Ovary (tissue), 9 donors: ENCODE measurements around the gene MORN1. TPM values are rescaled to one million over a fixed set of nuclear protein-coding genes. Genes with fewer than 3 reads are reported as not detected.

ENCODE experiments used
- DNase-seq, 5 donors: peaks; one replicate each; pipeline ENCODE4 v3.0.0-alpha.2; 2019 to 2020
- H3K27ac ChIP-seq, 2 donors: fragments of 200-600 bp; one replicate each; pipeline versions ENCODE4 v1.5.1 to v1.8.0; 2019 to 2022
- H3K27me3 ChIP-seq: fragments of 200-600 bp; one replicate; pipeline ENCODE4 v1.8.0; 2022
- H3K36me3 ChIP-seq: fragments of 200-600 bp; sonication (generic); one replicate; pipeline ENCODE4 v1.5.1; 2019
- H3K4me1 ChIP-seq: one replicate; pipeline ENCODE4 v1.8.1; 2013; ENCODE audit warnings: mild to moderate bottlenecking, moderate library complexity; ENCODE audit not compliant: insufficient read depth
- H3K4me3 ChIP-seq: fragments of 200-600 bp; sonication (generic); one replicate; pipeline ENCODE4 v1.5.1; 2017
- H3K9me3 ChIP-seq, 2 donors: fragments of 200-600 bp in 1 of 2; sonication (generic) in 1 of 2; one replicate each; pipeline versions ENCODE4 v1.5.1 to v1.8.1; 2013 to 2019; ENCODE audit warnings: mild to moderate bottlenecking in 1 of 2, moderate library complexity in 1 of 2
- EP300 ChIP-seq: sonication (generic); formaldehyde crosslinking; IDR thresholded peaks from one replicate; pipeline ENCODE4 v1.6.1; 2017; ENCODE audit warnings: antibody characterized with exemption
- POLR2A ChIP-seq: fragments of 450-650 bp; IDR thresholded peaks from one replicate; pipeline ENCODE4 v1.6.1; 2017; ENCODE audit warnings: antibody characterized with exemption, mild to moderate bottlenecking, moderate library complexity
- WGBS, 3 donors: extraction: QIAGEN DNeasy Blood & Tissue Kit in 1 of 3; methylation state at CpG; one replicate each; pipeline versions ENCODE4 v1.1.5 to v1.1.7; 2013 to 2017; 5-methylcytosine and 5-hydroxymethylcytosine counted together
- intact Hi-C, 4 donors: fragments of 100-400 bp; cut with DNase I; formaldehyde crosslinking; loops; one replicate each; pipeline versions ENCODE4 v1.11.0 to v1.15.1; 2022 to 2023
- polyA plus RNA-seq, 2 donors: library from polyadenylated mRNA; stranded (reverse); fragments of 200-250 nt in 1 of 2; fragments of 350-450 nt in 1 of 2; fragmentation: Illumina TruSeq in 1 of 2; extraction: RNeasy Lipid Tissue Mini Kit (QIAGEN cat#74804) in 1 of 2; gene quantifications; one replicate each; pipeline ENCODE4 v1.2.3, GENCODE V29; 2013 to 2014
- total RNA-seq, 7 donors: library from RNA; depleted of rRNA in 2 of 7; stranded (reverse); fragments of >200 nt in 2 of 7; fragmentation: NEBNext Ultra II Directional in 3 of 7; extraction: Animal tissue kit (Norgen Biotek cat#: 25700) in 3 of 7; gene quantifications; one replicate each; pipeline versions ENCODE4 v1.1.0 to v1.2.4, GENCODE V29; 2016 to 2023
- TF ChIP-seq, protein P1 (sequence below), 3 donors: fragments of 450-650 bp in 2 of 3; fragments of 200-600 bp in 1 of 3; IDR thresholded peaks; one replicate each; pipeline versions ENCODE4 v1.5.1 to v1.8.0; 2016 to 2022; ENCODE audit warnings: antibody characterized with exemption in 3 of 3, mild to moderate bottlenecking in 1 of 3
- donor health status: DM: no; HTN: no; CAD: no; lungs with moderate emphysema.
- donor health status: DM: no; HTN: no; CAD: no.
- donor health status: Bipolar disorder and iron deficiency.
- donor health status: DM: yes; HTN: yes; CAD: no.
- donor health status: DM: no; HTN: no; CAD: no.
- donor health status: DM: yes; HTN: yes; CAD: no.

MORN1 gene
- total and polyA plus RNA-seq, 9 donors, result 1.7 to 24.2 (median 17.7) TPM

DNA sequence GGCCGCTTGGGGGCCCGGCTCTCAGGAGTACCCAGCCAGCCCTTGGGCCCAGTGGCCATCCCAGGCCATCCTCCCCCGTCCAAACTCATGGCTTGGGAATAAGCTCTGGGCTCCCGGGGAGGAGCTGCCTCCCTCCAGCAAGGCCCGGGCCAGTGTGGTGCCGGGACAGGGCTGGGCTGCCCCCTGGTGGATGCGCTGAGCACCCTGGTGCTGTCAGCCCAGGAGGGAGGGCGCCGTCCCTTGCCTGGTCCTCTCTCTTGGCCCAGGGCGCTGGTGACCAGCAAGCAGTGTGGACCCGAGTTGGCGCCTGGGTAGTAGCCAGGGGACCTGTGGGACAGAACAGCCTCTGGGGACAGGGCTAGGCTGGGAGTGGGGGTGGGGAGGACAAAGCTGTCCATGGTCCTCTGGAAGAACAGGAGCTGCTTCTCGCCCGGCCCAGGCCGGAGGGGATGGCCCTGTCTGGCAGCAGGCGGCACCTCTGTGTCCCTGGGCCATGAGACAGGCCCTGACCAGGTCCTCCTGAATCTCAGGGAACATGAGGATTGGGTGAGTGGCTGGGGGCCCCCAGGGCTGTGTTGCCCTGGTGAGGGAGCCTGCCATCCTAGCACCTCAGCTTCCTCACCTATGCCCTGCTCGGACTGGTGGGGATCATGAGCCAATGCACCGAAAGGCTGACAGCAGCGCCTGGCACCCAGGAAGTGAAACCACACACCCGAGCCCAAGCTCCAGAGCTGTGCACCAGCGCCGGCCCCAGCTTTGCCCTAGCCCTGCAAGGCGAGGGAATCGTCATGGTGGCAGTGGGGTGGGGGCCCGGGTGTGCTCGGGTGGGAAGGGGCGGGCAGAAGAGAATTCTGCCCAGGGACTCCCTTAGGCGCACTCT lies 9.4 kb downstream of the MORN1 start:
- intact Hi-C loops, result loop anchor here (1.0 to 5.0 kb wide), 7 partner anchors 60 to 187 kb away; partner anchors contain the start of gene FAAP20 (in 1 of the 4)
- Histone ChIP-seq H3K9me3 (no peaks in the 10 kb centered on the region), H3K4me3 (no peak overlapping the region), H3K36me3 (no peaks in the 10 kb centered on the region), H3K4me1 (peaks cover 4% of the 10 kb centered on the region), H3K27ac (peak overlapping the region in 1 of 2 donors; percentile 45), H3K27me3 (no peaks in the 10 kb centered on the region)
- peak; percentile 84 to 90 (median 87) for DNase-seq
- TF ChIP-seq, protein P1, sequence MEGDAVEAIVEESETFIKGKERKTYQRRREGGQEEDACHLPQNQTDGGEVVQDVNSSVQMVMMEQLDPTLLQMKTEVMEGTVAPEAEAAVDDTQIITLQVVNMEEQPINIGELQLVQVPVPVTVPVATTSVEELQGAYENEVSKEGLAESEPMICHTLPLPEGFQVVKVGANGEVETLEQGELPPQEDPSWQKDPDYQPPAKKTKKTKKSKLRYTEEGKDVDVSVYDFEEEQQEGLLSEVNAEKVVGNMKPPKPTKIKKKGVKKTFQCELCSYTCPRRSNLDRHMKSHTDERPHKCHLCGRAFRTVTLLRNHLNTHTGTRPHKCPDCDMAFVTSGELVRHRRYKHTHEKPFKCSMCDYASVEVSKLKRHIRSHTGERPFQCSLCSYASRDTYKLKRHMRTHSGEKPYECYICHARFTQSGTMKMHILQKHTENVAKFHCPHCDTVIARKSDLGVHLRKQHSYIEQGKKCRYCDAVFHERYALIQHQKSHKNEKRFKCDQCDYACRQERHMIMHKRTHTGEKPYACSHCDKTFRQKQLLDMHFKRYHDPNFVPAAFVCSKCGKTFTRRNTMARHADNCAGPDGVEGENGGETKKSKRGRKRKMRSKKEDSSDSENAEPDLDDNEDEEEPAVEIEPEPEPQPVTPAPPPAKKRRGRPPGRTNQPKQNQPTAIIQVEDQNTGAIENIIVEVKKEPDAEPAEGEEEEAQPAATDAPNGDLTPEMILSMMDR (IDR thresholded peaks at IDR 0.05), result peak; percentile 81 to 97 (median 95)
- TF ChIP-seq EP300 (no peak), POLR2A (peak; percentile 31)
- 39 to 47% (median 43%) methylated on average over 27 to 28 of the region's 28 CpGs for whole genome bisulfite sequencing, 3 donors

DNA sequence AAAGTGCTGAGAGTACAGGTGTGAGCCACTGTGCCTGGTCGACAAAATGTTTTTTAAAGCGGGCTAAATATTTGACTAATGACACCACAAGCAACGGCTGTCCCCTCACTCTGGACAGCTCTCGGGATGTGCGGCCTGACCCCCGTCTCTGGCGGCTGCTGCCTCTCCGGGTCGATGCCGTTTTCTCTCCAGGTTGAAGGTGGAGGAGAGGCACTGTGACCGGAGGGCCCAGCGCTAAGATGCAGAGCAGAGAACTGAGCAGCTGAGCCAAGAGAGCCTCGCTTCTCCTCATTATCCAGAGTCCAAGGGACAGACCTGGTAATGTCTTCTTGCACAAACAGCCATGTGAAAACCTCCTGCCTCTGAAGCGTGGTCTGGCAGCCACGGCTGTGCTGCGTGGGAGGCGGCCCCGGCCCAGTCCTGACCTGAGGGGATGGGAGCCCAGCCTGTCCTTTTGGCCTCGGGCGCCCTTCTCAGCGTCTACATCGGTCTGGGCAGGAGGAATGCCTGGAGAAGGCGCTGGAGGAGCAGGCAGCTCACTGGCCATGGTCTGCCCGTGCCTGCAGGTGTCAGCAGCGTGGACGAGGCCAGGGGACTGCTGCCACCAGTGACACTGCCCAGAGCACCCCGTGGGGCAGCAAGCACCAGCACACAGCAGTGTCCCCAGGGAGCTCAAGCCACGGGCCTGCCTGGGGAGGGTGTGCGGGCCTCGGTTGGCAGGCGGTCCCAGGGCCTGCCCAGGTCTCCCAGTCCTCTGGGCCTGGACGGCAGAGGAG lies 10.3 kb downstream of the MORN1 start:
- Histone ChIP-seq H3K27me3 (no peaks in the 10 kb centered on the region), H3K4me3 (no peak overlapping the region), H3K36me3 (no peaks in the 10 kb centered on the region), H3K9me3 (no peaks in the 10 kb centered on the region), H3K27ac (no peak overlapping the region), H3K4me1 (peaks cover 4% of the 10 kb centered on the region)
- DNase-seq, result peak in 4 of 5 donors; percentile 33 to 80 (median 52)
- TF ChIP-seq EP300, result no peak
- 37 to 45% (median 40%) methylated on average over 32 of the region's 32 CpGs for WGBS, 3 donors
- intact Hi-C loops, result loop anchor here in 3 of 4 donors (1.0 to 5.0 kb wide), 4 partner anchors 59 to 184 kb away; no protein-coding TSS in a partner anchor

DNA sequence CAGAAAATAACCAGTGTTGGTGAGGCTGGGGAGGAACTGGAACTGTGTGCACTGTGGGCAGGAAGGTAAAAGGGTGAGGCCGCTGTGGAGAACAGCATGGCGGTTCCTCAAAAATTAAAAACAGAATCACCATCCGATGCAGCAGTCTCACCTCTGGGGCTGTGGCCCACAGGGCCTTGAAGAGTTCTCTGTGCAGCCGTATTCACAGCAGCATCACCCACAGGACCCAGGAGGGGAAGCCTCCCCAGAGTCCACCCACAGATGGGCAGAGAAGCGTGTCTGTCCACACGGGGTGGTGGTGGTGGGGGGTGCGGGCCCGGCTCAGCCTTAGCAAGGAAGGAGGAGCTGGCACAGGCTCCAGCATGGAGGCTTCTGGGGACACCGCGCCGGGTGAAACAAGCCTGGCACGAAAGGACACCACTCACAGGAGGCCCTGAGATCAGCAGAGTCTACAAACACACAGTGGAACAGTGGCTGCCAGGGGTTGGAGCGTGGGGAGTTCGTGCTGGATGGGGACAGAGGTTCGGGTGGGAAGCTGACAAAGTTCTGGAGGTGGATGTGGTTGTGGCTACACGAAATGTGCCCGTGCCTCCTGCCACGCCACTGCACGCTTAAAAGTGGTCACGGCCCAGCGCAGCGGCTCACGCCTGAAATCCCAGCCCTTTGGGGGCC lies 11.5 kb downstream of the MORN1 start:
- Histone ChIP-seq H3K4me3 (no peak overlapping the region), H3K27ac (no peak overlapping the region), H3K9me3 (no peaks in the 10 kb centered on the region), H3K4me1 (peaks cover 4% of the 10 kb centered on the region), H3K27me3 (no peaks in the 10 kb centered on the region), H3K36me3 (no peaks in the 10 kb centered on the region)
- TF ChIP-seq POLR2A (no peak), EP300 (no peak)
- TF ChIP-seq, protein P1 (IDR thresholded peaks at IDR 0.05), result no peak
- WGBS, 3 donors, result 89% methylated on average over 23 of the region's 23 CpGs
- intact Hi-C loops, result loop anchor here in 3 of 4 donors (5.0 kb wide), 4 partner anchors 58 to 203 kb away; no protein-coding TSS in a partner anchor
- DNase-seq, result peak in 3 of 5 donors; percentile 17 to 37 (median 21)

DNA sequence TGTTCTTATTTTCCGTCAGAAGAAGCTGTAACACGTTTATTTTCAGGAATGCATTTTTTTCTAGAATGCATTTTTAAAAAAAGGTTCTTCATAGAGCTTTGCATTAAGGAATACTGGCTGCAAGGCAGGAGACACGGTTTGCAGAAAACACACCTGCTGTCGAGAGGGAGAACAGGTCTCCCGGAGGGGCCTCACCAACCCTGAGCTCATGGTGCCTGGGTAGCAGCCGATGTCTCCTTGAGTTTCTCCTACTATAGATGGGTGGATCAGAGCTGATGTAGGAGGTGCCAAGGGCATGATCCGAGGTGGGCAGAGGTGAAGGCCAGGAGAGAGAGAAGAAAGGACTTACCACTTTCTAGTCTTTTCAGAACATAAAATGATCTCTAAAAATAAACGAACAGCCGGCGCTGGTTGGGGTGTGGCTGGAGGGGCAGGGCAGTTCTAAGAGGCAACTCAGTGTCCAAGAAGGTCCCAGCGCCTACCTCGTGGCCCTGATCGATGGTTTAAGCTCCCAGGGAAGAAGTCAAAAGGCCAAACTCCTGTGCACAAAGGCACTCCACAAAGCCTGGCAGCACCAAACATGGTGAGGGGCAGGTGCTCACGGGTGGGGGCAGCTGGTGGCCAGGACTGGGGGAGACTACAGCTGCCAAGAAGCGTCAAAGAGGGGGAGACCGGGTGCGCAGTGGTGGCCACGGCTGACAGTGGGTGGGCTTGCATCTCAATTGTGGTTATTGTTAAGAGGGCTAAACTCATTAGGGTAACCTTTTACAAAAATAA lies 12.2 kb downstream of the MORN1 start:
- WGBS, 3 donors, result 73 to 80% (median 76%) methylated on average over 18 of the region's 18 CpGs

More for the DNA sequence above, 12.2 kb downstream of the MORN1 start:
- Histone ChIP-seq H3K36me3 (no peaks in the 10 kb centered on the region), H3K4me3 (no peak overlapping the region), H3K27ac (no peak overlapping the region), H3K27me3 (no peaks in the 10 kb centered on the region), H3K9me3 (no peaks in the 10 kb centered on the region), H3K4me1 (peaks cover 4% of the 10 kb centered on the region)
- intact Hi-C loops, result loop anchor here in 1 of 4 donors (5.0 kb wide), 1 partner anchor 202 kb away; no protein-coding TSS in a partner anchor
- DNase-seq, result peak in 3 of 5 donors; percentile 14 to 23 (median 17)
- TF ChIP-seq EP300 (no peak), POLR2A (no peak)
- TF ChIP-seq, protein P1 (IDR thresholded peaks at IDR 0.05), result no peak
